ENCODE results near the gene TNFRSF25.
"Not testable (repeated sequence)": the region's sequence is repeated elsewhere in the genome, so short reads cannot be mapped to it uniquely, and the experiment has no call there.

GRCh38 chr1:6493834-6494223 is 27.9 kb upstream of the TNFRSF25 start:
- TF ChIP-seq, protein P1, sequence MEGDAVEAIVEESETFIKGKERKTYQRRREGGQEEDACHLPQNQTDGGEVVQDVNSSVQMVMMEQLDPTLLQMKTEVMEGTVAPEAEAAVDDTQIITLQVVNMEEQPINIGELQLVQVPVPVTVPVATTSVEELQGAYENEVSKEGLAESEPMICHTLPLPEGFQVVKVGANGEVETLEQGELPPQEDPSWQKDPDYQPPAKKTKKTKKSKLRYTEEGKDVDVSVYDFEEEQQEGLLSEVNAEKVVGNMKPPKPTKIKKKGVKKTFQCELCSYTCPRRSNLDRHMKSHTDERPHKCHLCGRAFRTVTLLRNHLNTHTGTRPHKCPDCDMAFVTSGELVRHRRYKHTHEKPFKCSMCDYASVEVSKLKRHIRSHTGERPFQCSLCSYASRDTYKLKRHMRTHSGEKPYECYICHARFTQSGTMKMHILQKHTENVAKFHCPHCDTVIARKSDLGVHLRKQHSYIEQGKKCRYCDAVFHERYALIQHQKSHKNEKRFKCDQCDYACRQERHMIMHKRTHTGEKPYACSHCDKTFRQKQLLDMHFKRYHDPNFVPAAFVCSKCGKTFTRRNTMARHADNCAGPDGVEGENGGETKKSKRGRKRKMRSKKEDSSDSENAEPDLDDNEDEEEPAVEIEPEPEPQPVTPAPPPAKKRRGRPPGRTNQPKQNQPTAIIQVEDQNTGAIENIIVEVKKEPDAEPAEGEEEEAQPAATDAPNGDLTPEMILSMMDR (IDR thresholded peaks at IDR 0.05; ENCODE audit: poor library complexity), result not testable (repeated sequence)
- TF ChIP-seq EZH2 (IDR thresholded peaks at IDR 0.05; ENCODE audit: borderline replicate concordance), result not testable (repeated sequence)
